DND-41 (cell line): Measurements from ENCODE around the gene RPUSD1.

Experiments used
- ATAC-seq: fragments of 200-7000 bp; cut with Tn5 transposase; 3 replicates; pipeline ENCODE4 v1.9.1; 2021; ENCODE audit warnings: low read depth; ENCODE audit not compliant: insufficient read depth
- DNase-seq: peaks from one replicate; pipeline ENCODE4 v3.0.0-alpha.2; 2020
- H2AFZ ChIP-seq: 2 replicates; pipeline ENCODE4 v1.6.0; 2012; ENCODE audit warnings: low read depth, low read length
- H3K27ac ChIP-seq: 2 replicates; pipeline ENCODE4 v1.5.1; 2012; ENCODE audit warnings: low read length, inconsistent platforms
- H3K27me3 ChIP-seq: fragments of 200-600 bp; sonication (generic); 2 replicates; pipeline ENCODE4 v1.6.0; 2012; ENCODE audit warnings: low read length, mild to moderate bottlenecking, inconsistent platforms; ENCODE audit not compliant: insufficient read depth, poor library complexity
- H3K36me3 ChIP-seq: 2 replicates; pipeline ENCODE4 v1.5.1; 2012; ENCODE audit warnings: low read length, inconsistent platforms; ENCODE audit not compliant: insufficient read depth
- H3K4me1 ChIP-seq: 2 replicates; pipeline ENCODE4 v1.5.1; 2012; ENCODE audit warnings: mild to moderate bottlenecking, low read length; ENCODE audit not compliant: insufficient read depth
- H3K4me2 ChIP-seq: 2 replicates; pipeline ENCODE4 v1.6.0; 2012; ENCODE audit warnings: mild to moderate bottlenecking, moderate library complexity, low read length, inconsistent platforms; ENCODE audit not compliant: insufficient read depth
- H3K4me3 ChIP-seq, 2 experiments: fragments of 200-600 bp in 1 of 2; shearing (Covaris generic) in 1 of 2; 2 replicates each; pipeline ENCODE4 v1.5.1; 2012 to 2016; ENCODE audit warnings: inconsistent platforms in 2 of 2, low read length in 2 of 2, mild to moderate bottlenecking in 2 of 2, low read depth in 1 of 2, moderate library complexity in 1 of 2
- H3K79me2 ChIP-seq: 2 replicates; pipeline ENCODE4 v1.6.0; 2012; ENCODE audit warnings: low read length, inconsistent platforms; ENCODE audit not compliant: insufficient read depth
- H3K9ac ChIP-seq: 2 replicates; pipeline ENCODE4 v1.6.0; 2012; ENCODE audit warnings: low read depth, mild to moderate bottlenecking, inconsistent platforms, low read length, moderate library complexity
- H3K9me3 ChIP-seq: 2 replicates; pipeline ENCODE4 v1.5.1; 2012; ENCODE audit warnings: low read length, moderate library complexity, mild to moderate bottlenecking, inconsistent platforms; ENCODE audit not compliant: insufficient read depth, severe bottlenecking
- H4K20me1 ChIP-seq: 2 replicates; pipeline ENCODE4 v1.6.0; 2012; ENCODE audit warnings: low read length; ENCODE audit not compliant: insufficient read depth
- CTCF ChIP-seq: IDR thresholded peaks from 2 replicates; pipeline ENCODE4 v1.5.1; 2012; ENCODE audit warnings: borderline replicate concordance, low read length, moderate library complexity, mild to moderate bottlenecking; ENCODE audit not compliant: poor library complexity, severe bottlenecking; ENCODE audit errors: extremely low read depth
- EZH2 ChIP-seq: IDR thresholded peaks from 3 replicates; pipeline ENCODE4 v1.6.1; 2012; ENCODE audit warnings: borderline replicate concordance, low read depth, mild to moderate bottlenecking, moderate library complexity, low read length, inconsistent platforms; ENCODE audit not compliant: severe bottlenecking

The RPUSD1 gene

GRCh38 chr16:793414-793813, 5.2 kb upstream of the RPUSD1 start:
- Histone ChIP-seq H3K9me3 (no peaks in the 10 kb centered on the region), H3K4me2 (no peak overlapping the region), H3K27ac (no peak overlapping the region), H3K27me3 (no peaks in the 10 kb centered on the region), H2AFZ (no peak overlapping the region), H3K4me3 (no peak overlapping the region), H3K9ac (no peak overlapping the region), H3K36me3 (peaks cover 86% of the 10 kb centered on the region), H3K79me2 (peaks cover 33% of the 10 kb centered on the region), H3K4me1 (peaks cover 23% of the 10 kb centered on the region), H4K20me1 (peaks cover 68% of the 10 kb centered on the region)
- no peak for DNase-seq
- no peak for ATAC-seq
- TF ChIP-seq EZH2: no peak
- no peak for TF ChIP-seq CTCF

- Histone ChIP-seq H3K27ac (no peak overlapping the region), H3K79me2 (peaks cover 40% of the 10 kb centered on the region), H4K20me1 (peaks cover 73% of the 10 kb centered on the region), H3K9ac (no peak overlapping the region), H3K9me3 (no peaks in the 10 kb centered on the region), H3K27me3 (no peaks in the 10 kb centered on the region), H3K4me3 (no peak overlapping the region), H3K4me2 (no peak overlapping the region), H2AFZ (no peak overlapping the region), H3K36me3 (peaks cover 84% of the 10 kb centered on the region), H3K4me1 (peaks cover 27% of the 10 kb centered on the region)
- TF ChIP-seq EZH2 (no peak), CTCF (no peak)
- no peak for ATAC-seq
- DNase-seq: no peak
These were observed 4.2 kb upstream of the RPUSD1 start for GRCh38 chr16:792221-792995.

DNA sequence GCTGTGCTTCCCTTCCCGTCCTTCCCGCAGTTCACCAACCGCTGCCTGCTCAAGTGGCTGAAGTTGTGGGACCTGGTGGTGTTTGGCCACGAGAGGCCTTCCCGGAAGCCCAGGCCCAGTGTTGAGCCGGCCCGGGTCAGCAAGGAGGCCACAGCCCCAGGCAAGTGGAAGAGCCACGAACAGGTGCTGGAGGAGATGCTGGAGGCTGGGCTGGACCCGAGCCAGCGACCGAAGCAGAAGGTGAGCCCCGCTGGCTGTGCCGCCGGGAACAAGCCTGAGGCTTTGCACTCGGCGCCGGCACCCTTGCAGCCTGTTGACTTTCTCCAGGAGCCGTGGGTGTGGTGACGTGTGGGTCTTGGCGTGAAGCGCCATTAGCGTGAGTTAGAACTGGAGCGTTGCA, 3.0 kb upstream of the RPUSD1 start:
- TF ChIP-seq CTCF (no peak), EZH2 (no peak)
- no peak for DNase-seq
- Histone ChIP-seq H2AFZ (no peak overlapping the region), H3K27me3 (no peaks in the 10 kb centered on the region), H3K4me2 (peak overlapping the region; percentile 100; the same call in 1 of the 2 replicates), H3K27ac (no peak overlapping the region), H3K9ac (no peak overlapping the region), H3K4me3 (no peak overlapping the region), H3K79me2 (peaks cover 53% of the 10 kb centered on the region), H3K4me1 (peaks cover 38% of the 10 kb centered on the region), H3K36me3 (peaks cover 83% of the 10 kb centered on the region), H3K9me3 (no peaks in the 10 kb centered on the region), H4K20me1 (peaks cover 76% of the 10 kb centered on the region)
- ATAC-seq: no peak
